Islet precursor cell (in vitro differentiated cells): ENCODE results near the gene TGFBR1.

Source experiments
- DNase-seq: peaks from one replicate; pipeline ENCODE4 v3.0.0-alpha.2; 2018

Gene TGFBR1

GRCh38 chr9:99109522-99109921 is 4.6 kb downstream of the TGFBR1 start:
- no peak for DNase-seq

GRCh38 chr9:99112750-99113413 is 8.0 kb downstream of the TGFBR1 start:
- DNase-seq = no peak

- no peak for DNase-seq
Observed at GRCh38 chr9:99113414-99114048, 8.6 kb downstream of the TGFBR1 start.

GRCh38 chr9:99114049-99114440 is 9.1 kb downstream of the TGFBR1 start:
- DNase-seq = no peak

GRCh38 chr9:99114846-99115500 is 10.1 kb downstream of the TGFBR1 start:
- no peak for DNase-seq

- no peak for DNase-seq
Observed at GRCh38 chr9:99116003-99116411, 11.1 kb downstream of the TGFBR1 start.

GRCh38 chr9:99118782-99119466 is 14.0 kb downstream of the TGFBR1 start:
- DNase-seq = no peak

- DNase-seq = no peak
Observed at GRCh38 chr9:99119976-99120655, 15.2 kb downstream of the TGFBR1 start.

GRCh38 chr9:99121604-99122003 is 16.7 kb downstream of the TGFBR1 start:
- DNase-seq = no peak

GRCh38 chr9:99124534-99125255 is 19.8 kb downstream of the TGFBR1 start:
- DNase-seq = no peak

- DNase-seq = no peak
Observed at GRCh38 chr9:99125446-99125845, 20.5 kb downstream of the TGFBR1 start.

GRCh38 chr9:99126312-99126711 is 21.4 kb downstream of the TGFBR1 start:
- no peak for DNase-seq

- DNase-seq = no peak
Observed at GRCh38 chr9:99127356-99128132, 22.6 kb downstream of the TGFBR1 start.

GRCh38 chr9:99128133-99128406 is 23.2 kb downstream of the TGFBR1 start:
- DNase-seq = no peak

- no peak for DNase-seq
Observed at GRCh38 chr9:99129091-99129490, 24.2 kb downstream of the TGFBR1 start.

- DNase-seq = no peak
Observed at GRCh38 chr9:99130069-99130468, 25.2 kb downstream of the TGFBR1 start.

GRCh38 chr9:99133145-99133544 is 28.2 kb downstream of the TGFBR1 start:
- no peak for DNase-seq

- no peak for DNase-seq
Observed at GRCh38 chr9:99134893-99135341, 30.0 kb downstream of the TGFBR1 start.

- no peak for DNase-seq
Observed at GRCh38 chr9:99135456-99135855, 30.5 kb downstream of the TGFBR1 start.

- no peak for DNase-seq
Observed at GRCh38 chr9:99137225-99137624, 32.3 kb downstream of the TGFBR1 start.

- no peak for DNase-seq
Observed at GRCh38 chr9:99137891-99138290, 33.0 kb downstream of the TGFBR1 start.
